EL (cell line): Measurements from ENCODE around the gene MYH7B.

ENCODE experiments used
- DNase-seq: peaks from one replicate; pipeline ENCODE4 v3.0.0-alpha.2; 2016

The MYH7B gene

DNA sequence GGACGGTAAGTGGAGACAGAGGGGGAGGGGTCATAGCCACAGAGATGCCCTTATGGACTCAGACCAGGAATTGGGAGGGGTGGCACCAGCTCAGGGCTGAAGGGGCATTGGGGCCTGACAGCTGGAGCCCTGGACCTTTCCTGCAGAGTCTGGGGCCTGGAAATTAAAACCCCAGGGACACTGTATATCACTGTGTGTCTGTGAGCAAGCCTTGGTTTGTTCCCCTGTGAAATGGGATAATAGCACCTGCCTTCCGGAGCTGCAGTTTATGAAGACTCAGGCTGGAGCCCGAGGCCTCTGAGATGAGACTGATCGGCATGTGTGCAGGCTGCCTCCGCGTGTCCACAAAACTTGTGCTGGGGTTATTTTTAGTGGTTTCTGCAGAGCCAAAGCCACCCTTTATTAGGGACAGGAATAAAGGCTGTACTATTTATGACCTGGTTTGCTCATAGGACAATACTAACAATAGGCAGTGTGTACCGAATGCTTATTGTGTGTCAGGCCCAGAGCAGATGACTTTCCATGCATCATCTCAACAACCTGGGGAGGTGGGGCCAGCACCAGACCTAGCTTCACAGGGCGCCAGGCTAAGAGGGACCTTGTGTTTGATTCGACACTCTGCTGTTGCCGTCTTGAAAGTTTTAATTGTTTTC, 22.6 kb downstream of the MYH7B start:
- DNase-seq: no peak

- DNase-seq: no peak
Observed at GRCh38 chr20:34979366-34980153, 23.9 kb downstream of the MYH7B start.

DNA sequence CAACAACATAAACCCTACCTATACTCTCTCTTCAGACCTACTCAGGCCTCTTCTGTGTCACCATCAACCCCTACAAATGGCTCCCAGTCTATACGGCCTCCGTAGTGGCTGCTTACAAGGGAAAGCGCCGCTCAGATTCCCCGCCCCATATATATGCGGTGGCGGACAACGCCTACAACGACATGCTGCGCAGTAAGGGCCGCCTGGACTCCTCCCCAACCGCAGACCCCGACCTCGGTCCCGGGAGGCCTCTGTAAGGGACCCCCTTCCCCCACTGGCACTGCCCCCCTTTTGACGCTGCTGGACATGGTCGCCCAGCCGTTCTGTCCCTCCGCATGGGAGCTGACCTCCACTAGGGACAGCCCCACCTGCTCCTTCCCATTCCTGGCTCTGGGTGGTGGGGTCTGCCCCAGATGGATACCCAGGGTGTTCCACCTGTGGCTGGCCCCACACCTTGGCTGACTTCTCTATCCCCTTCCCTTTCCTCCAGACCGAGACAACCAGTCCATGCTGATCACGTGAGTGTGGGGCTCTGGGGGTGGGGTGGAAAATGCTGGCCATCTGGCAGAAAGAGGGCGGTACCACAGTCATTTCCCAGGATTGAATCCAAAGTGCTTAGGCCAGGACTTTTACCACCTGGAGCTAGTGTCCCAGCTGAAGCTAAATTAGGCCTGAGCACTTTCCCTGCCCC, 25.0 kb downstream of the MYH7B start:
- DNase-seq: no peak

GRCh38 chr20:34982270-34983088, 26.8 kb downstream of the MYH7B start:
- DNase-seq: no peak

DNA sequence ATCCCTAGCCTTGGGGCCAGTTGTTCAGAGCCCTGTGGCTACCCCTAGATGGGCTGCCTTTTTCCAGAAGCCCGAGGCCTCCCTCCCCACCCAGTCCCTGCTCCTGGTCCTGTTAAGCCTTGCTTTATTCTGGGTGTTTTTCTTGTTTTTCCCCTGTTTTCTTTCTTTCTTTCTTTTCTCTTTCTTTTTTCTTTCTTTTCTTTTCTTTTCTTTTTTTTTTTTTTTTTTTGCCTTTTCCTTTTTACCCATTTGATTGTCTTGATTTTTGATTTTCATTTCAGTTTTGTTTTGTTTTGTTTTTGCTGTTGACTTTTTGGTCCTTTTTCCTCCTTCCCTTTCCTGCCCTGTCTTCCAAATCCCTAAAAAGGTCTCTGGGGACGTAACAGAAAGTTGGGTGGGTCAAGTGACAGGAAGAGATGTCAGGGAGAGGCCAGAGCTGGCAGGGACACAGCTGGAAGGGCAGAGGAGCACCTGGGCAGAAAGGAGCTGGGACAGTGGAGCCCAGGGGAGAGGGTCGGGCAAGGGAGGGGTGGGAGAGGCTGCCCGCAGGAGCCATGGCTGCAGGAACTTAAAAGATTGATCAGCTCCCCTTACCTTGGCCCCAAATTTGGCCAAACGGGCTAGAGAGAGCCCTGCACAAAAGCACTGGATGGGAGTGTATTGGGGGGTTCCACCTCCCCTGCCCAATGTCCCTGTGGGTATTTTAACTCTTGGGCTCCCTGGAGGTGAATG, 27.6 kb downstream of the MYH7B start:
- DNase-seq: no peak

GRCh38 chr20:34983995-34984735, 28.5 kb downstream of the MYH7B start:
- DNase-seq: no peak

DNA sequence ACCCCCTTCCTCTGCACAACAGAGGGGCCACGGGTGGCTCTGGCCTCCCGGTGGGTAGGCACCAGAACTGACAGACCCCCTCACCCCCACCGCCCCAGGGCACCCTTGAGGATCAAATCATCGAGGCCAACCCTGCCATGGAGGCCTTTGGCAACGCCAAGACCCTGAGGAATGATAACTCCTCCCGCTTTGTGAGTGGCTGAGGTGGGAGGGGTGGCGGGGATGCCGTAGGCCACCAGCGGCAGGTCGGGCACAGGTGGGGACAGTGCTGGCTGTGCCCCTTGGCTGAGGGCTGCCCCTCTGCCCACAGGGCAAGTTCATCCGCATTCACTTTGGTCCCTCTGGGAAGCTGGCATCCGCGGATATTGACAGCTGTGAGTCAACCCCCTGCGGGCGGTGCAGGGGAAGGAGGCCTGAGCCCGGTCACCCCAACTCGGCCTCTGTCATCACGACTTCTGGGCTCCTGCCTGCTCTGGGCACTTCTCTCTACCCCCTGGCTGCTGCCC, 29.1 kb downstream of the MYH7B start:
- DNase-seq: peak; percentile 31

GRCh38 chr20:34985461-34986310, 30.0 kb downstream of the MYH7B start:
- DNase-seq: no peak

DNA sequence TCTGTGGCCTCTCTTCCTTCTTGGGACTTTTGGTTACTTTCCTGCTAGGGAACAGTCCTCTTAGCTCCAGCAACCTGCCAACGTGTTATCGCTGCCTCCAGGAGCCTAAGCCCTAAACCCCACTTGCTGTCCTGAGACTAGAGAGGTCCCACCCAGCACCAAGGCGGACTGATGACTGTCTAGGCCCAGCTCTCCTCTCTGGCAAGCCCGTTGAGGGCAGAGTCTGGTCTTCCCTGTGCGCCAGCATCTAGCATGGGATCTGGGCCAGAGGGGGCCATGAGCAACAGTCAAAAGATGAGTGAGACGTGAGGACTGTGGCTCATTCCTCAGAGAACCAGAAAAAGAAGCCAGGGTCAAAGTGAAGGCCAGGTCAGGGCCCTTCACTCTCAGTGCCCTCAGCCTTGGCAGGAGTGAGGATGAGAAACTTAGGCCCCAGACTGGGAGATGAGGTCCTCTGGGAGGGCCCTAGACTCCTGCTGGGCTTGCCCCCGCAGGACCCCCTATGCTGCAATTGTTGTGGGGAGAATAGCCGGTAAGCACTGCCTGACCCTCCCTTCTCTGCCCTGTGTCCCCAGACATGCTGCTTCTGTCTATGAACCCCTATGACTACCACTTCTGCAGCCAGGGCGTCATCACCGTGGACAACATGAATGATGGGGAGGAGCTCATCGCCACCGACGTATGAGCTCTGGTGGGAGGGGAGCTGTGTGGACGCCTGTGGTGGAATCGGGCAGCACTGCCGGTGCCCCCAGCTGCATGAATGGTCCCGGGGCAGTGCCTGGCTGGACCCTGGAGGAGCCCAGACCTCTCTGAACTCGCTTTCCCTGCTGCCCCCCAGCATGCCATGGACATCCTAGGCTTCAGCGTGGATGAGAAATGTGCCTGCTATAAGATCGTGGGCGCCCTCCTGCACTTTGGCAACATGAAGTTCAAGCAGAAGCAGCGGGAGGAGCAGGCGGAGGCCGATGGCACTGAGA, 30.9 kb downstream of the MYH7B start:
- DNase-seq: no peak

- DNase-seq: no peak
Observed at GRCh38 chr20:34987288-34988190, 31.9 kb downstream of the MYH7B start.

DNA sequence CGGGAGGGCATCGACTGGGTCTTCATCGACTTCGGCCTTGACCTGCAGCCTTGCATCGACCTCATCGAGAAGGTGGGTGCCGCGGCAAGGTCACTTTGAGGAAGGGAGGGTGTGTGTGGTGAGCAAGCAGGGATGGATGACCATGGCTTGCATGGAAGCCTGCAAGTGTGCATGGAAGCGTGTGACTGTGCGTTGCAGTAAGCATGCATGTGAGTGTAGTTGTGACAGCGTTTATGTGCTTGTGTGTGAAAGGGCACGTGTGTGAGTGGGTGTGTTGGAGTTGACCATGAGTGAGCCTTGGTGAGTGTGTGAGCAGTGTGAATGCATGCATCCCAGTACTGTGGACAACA, 32.5 kb downstream of the MYH7B start:
- DNase-seq: no peak

- no peak for DNase-seq
Observed at GRCh38 chr20:34989118-34989517, 33.5 kb downstream of the MYH7B start.

- DNase-seq: no peak
Observed at GRCh38 chr20:34989670-34990069, 34.0 kb downstream of the MYH7B start.

- DNase-seq: no peak
Observed at GRCh38 chr20:34990231-34990630, 34.6 kb downstream of the MYH7B start.

DNA sequence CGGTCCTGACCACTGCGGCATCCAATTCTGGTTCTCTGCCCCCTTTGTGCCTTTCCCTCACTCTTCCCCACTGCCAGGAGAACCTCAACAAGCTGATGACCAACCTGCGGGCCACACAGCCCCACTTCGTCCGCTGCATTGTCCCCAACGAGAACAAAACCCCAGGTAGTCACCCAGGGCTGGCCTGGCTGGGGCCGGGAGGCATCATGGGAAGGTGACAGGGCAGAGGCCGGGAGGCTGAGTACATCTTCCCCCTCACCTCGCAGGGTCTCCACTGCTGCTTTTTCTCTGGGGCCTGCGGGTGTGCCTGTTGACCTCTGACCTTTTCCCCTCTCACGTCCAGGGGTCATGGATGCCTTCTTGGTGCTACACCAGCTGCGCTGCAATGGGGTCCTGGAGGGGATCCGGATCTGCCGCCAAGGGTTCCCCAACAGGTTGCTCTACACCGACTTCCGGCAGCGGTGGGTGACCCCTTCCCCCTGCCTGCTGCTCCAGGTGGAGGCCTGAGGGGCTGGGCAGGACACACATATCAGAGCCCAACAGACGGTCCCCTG, 35.1 kb downstream of the MYH7B start:
- no peak for DNase-seq

GRCh38 chr20:34992751-34993417, 37.2 kb downstream of the MYH7B start:
- DNase-seq: no peak

- no peak for DNase-seq
Observed at GRCh38 chr20:34993941-34994508, 38.4 kb downstream of the MYH7B start.
